HG03575 (cell line): ENCODE data around the gene TEAD1.

Experiments
- ATAC-seq: cut with Tn5 transposase; IDR thresholded peaks from one replicate; pipeline ENCODE4 v1.9.1; 2021; ENCODE audit not compliant: unreplicated experiment, insufficient number of reproducible peaks, low FRiP score; ENCODE audit errors: extremely low read depth

The TEAD1 gene

DNA sequence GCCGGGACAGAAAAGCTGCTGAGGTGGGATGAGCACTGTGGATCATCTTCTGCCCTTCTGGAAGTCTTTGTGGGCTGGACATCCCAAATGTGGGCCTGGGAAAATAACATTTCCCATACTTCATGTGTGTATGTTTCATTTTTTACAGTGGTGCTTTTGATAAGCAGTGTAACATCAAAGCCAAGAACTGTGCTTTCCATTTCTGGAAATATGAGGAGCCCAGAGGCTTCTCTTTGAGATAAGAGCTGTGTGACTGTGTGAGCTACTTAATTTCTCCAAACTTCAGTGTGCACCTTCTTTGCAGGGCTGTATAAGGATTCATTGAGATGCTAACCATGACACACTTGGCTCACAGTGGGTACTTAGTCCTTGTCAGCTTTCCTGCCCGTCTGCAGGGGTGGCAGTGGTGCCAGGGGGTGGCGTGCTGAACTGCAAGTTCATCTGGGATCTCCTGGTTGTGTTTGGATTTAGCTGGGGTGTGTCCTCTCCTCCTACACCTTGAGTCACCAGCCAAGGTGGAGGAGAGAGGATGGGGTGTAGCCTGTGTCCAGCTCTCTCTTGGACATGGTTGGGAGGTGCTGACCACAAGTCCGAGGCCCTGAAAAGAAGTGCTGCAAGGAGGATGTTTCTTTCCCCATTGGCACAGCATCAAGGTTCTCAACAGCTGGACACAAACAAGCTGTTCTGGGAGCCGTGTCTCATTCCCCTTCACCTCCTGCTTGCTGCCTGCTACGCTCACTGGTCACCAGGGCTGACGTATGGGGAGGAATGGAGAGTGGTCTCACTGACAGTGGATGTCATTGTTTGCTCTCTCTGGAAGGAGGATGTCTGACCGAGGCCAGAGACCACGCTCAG lies 139.4 kb downstream of the TEAD1 start:
- ATAC-seq = no peak

DNA sequence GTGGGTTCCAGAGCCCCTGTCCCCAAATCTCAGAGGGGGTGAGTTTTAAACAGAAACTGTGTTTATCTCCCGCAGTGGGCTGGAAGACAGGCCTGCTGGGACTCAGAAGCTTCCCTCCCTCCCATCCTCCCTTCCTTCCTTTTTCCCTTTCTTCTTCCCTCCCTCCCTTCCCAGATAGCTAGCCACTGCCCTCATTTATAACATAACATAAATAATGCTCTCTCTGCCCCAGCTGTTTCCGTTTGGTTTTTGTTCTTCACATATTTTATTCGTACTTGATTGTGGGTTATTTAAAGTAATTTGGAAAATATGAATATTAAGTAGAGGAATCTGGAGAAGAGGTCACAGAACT lies 140.9 kb downstream of the TEAD1 start:
- ATAC-seq = no peak

DNA sequence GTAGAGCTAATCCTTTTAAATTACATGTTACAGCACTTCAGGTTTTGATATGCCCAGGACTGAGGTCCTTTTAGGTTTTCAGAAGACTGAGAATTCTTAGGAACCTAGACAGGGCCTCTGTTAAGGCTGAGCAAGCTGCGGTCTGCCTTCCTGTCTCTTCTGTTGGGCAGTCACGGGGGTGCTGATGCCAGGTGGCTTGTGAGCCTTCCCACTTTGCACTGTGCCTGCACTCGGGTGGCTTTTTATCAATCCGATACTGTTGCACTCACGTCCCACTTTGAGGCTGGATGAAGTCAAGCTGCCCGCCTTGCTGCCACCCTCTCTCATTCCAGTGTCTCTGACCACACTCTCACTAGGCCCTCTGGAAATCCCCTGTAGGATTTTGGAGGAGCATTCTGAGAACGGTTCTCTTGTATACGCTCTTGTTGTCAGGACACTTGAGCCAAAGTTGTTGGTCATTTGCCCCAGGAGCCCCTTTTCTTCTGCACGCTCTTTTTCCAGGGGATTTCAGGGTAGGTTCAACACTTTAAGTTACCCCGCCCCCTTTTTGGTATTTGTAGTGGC lies 141.8 kb downstream of the TEAD1 start:
- no peak for ATAC-seq

- no peak for ATAC-seq
Observed at GRCh38 chr11:12817681-12818332, 143.6 kb downstream of the TEAD1 start.

DNA sequence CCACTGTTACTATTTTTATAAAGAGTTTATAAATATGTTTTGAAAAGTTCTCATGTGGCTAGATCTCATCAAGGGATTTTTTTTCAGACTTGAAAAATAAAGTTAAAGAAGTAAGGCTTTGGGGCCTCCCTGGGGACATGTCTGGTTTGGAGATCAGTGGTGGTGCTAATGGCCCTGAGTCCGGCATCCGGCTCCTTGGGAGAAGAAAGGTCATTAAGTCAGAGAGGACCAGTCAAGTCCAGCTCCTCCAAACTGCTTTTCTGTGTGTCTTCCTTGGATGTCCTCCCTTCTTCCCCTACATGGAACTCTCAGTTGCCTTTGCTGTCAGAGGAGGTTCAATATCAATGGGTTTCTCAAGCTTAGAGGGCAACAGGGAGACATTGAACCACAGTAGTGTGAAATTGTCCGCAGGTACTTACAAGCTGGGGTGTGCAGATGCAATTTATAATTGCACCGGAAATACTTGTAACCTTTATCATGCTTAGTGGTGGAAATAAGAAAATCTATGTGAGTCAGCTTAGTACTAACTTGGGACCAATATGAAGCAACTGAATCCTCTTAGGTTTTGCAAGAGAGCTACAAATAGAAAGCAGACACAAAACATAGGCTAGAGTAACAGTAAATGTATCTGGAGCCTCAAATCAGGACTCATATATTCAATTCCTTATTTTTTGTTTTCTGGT lies 144.3 kb downstream of the TEAD1 start:
- ATAC-seq = no peak

GRCh38 chr11:12822392-12823022 lies 148.3 kb downstream of the TEAD1 start:
- ATAC-seq = no peak

DNA sequence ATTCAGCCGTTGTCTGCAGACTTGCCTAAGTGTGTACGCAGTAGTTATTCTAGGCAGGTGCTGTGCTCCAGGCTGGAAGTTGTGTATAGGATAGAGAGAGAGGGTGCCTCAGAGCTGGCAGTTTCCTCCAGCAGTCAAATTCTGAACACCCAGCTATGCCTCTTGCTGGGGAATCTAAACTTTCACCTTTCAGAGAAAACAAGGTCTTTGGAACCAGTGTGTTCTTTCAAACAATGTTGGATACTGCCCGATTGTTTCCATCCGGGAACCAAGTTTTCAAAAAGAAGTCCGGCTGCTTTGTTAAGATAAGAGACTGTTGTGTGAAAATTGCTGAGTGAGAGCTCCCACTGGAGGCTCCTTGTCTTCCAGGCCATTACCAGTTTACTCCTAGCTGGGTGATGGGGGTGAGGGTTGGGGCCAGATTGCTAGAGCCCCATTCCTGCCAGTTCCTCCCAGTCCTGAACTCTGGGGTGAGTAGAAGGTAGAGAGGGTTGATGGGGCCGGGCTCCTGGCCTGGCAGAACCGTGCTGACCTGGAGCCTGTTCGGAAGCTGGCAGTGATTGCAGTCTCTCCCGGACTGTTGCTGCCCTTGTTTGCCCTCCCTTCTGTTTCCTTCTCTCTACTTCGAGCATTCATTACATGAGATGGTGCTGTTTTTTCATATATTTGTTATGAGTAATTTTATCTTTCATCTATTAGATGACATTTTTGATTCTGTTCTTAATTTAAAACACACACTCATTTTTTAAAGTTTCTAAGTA lies 150.2 kb downstream of the TEAD1 start:
- ATAC-seq = no peak

GRCh38 chr11:12826441-12826840 lies 152.2 kb downstream of the TEAD1 start:
- ATAC-seq = no peak

GRCh38 chr11:12827369-12827768 lies 153.1 kb downstream of the TEAD1 start:
- ATAC-seq = no peak

DNA sequence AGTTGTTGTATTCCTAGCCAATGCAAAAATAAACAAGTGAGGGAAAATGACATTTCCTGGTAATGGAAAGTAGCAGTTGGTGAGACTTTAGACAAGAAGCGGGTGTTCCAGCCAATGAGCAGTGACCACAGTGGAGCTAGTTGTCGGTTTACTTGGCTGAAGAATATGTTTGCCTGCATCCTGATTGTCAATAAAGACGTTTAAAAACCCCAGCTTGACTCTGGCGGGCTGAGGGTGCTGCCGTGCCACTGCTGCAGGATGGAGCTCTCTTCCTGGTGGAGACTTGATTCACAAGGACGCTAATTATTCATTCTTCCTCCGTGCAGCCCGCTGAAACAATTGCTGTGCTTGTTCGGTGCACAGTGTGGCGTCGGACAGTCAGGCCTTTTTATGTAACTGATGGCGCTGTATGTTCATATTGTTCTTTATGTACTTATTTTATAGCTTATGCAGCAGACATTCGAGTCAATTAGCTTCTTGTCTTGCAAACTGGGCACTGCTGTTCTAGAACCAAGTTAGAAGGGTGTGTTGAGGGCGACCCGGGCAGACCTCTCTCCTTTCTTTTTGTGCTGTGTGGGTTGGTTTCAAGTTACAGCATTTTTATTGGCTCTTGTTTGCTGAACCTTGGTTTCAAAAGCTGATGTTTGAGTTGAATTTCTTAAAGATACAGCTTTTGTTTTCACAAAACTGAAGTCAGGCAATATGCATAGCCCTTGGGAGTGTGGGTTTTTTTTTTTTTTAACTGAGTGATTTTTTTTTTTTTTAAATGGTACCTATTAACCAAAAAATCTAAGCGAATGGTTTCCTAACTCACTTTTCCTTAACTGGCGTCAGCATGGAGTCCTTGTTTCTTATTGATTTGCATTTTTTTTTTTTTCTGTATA lies 153.9 kb downstream of the TEAD1 start:
- no peak for ATAC-seq

DNA sequence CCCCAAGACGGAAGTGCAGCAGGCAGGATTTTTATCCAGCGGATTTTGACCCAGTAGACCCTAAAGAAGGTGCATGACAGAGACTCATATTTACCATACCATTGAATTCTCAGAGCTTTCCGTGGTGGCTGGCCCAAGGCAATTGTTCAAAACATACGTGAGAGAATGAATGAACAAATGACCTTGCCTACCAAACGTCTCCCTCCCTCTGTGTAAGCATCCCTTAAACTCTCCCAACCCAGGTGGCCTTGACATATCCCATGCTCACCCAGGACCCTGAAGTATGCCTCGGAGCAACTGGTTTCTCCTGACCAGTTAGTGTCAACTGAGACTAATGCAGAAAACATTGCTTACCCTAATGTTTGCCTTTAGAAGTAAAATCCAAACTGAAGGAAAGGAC lies 154.9 kb downstream of the TEAD1 start:
- ATAC-seq = no peak

GRCh38 chr11:12829540-12830314 lies 155.5 kb downstream of the TEAD1 start:
- no peak for ATAC-seq

DNA sequence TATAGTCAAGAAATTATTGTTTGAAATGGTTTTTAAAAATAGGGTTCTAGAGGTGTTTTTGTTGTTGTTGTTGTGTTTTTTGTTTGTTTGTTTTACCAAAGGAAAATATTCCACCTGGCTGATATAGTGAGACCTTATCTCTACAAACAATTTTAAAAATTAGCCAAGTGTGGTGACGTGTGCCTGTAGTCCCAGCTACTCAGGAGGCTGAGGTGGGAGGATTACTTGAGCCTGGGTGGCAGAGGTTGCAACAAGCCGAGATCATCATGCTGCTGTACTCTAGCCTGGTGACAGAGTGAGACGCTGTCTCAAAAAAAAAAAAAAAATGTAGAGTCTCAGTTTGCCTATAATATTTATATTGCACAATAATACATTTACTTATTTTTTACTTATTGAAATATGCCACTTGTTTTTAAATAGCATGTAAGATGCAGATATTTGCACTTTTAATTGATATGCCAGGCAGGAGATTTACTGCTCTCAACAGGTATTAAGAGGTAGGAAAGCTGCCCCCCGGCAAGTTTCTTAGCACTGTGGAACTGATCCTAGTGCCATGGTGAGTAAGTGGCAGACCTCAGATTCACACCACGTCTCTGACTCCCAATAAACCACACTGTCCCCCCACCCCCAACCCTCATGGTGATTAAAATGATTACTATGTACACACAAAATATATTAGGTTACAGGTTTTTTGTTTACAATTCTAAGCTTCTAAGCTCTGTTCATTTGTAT lies 157.4 kb downstream of the TEAD1 start:
- ATAC-seq = no peak

GRCh38 chr11:12832480-12833224 lies 158.4 kb downstream of the TEAD1 start:
- ATAC-seq = no peak

- no peak for ATAC-seq
Observed at GRCh38 chr11:12834166-12834565, 159.9 kb downstream of the TEAD1 start.

DNA sequence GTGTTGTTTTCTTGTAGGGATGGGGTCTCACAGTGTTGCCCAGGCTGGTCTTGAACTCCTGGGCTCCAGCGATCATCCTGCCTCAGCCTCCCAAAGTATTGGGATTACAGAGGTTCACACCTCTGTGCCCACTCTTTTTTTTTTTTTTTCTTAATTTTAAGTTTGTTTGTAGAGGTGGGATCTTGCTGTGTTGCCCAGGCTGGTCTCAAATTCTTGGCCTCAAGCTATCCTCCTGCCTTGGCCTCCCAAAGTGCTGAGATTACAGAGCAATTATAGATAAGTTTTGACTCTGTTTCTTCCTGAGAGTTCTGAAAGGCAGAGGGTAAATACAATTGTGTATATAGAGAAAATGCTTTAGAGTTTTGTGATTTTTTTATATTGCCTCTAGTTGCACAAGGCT lies 160.4 kb downstream of the TEAD1 start:
- no peak for ATAC-seq
